ENCODE measurements around the gene CA5A. TPM values are rescaled to one million over a fixed set of nuclear protein-coding genes. Genes with fewer than 3 reads are reported as not detected.

The CA5A gene
- total RNA-seq, 3 donors from 2014 or later (not counting 1 experiment from before 2014, with no cell fraction given) = not detected

DNA sequence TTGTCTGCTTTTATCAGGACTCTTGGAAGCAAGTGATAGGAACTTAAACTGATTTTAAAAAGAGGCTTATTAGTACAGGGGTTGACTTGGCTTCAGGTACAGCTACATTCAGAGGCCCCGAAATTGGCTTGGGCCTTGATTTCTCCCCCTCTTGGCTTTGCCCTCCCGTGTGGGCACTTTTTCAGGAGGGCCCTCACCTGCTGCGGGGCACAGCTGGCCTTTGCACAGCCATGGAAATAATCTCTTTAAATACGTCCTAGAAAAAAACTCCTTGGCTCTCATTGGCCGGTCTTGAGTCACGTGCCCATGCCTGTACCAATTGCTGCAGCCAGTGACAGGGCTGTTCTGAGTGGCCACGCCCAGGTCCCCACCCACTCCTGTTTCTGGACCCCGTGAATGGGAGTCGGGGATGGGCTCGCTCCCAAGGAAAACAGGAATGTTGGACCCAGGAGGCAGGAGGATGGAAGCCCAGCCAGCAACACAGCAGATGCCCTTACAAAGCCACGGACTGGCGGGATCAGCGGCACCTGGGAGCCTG is 15.0 kb downstream of the CA5A start:
- H3K4me1 ChIP-seq (ENCODE audit: control insufficient read depth, insufficient read depth, low read length) = peaks cover 7% of the 10 kb centered on the region
- Mint-ChIP-seq H3K4me1 (peaks cover 0 to 5% of the 10 kb centered on the region in 2 donors), H3K9me3 (no peaks in the 10 kb centered on the region), H3K27me3 (ENCODE audit: low read depth in 2 of 2) (peaks cover 8 to 13% of the 10 kb centered on the region in 2 donors), H3K4me3 (no peak overlapping the region), H3K36me3 (no peaks in the 10 kb centered on the region), H3K27ac (no peak overlapping the region)
- ATAC-seq = no peak
- intact Hi-C loops (cut with micrococcal nuclease) = no loop called here
- peaks cover under 1% of the 10 kb centered on the region for H3K27me3 ChIP-seq (ENCODE audit: control insufficient read depth, insufficient read depth, low read length)
- TF ChIP-seq, protein P1, sequence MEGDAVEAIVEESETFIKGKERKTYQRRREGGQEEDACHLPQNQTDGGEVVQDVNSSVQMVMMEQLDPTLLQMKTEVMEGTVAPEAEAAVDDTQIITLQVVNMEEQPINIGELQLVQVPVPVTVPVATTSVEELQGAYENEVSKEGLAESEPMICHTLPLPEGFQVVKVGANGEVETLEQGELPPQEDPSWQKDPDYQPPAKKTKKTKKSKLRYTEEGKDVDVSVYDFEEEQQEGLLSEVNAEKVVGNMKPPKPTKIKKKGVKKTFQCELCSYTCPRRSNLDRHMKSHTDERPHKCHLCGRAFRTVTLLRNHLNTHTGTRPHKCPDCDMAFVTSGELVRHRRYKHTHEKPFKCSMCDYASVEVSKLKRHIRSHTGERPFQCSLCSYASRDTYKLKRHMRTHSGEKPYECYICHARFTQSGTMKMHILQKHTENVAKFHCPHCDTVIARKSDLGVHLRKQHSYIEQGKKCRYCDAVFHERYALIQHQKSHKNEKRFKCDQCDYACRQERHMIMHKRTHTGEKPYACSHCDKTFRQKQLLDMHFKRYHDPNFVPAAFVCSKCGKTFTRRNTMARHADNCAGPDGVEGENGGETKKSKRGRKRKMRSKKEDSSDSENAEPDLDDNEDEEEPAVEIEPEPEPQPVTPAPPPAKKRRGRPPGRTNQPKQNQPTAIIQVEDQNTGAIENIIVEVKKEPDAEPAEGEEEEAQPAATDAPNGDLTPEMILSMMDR (IDR thresholded peaks at IDR 0.05) = no peak
- no peaks in the 10 kb centered on the region for H3K9me3 ChIP-seq (ENCODE audit: control insufficient read depth, insufficient read depth, low read length)
- H3K27ac ChIP-seq (ENCODE audit: low read length) = no peak overlapping the region
- no peak overlapping the region for H3K4me3 ChIP-seq (ENCODE audit: low read length)
- no peak for DNase-seq
- WGBS (ENCODE audit: insufficient coverage) = 84% methylated on average over 13 of the region's 13 CpGs
- no peaks in the 10 kb centered on the region for H3K36me3 ChIP-seq (ENCODE audit: control insufficient read depth, insufficient read depth, low read length)

DNA sequence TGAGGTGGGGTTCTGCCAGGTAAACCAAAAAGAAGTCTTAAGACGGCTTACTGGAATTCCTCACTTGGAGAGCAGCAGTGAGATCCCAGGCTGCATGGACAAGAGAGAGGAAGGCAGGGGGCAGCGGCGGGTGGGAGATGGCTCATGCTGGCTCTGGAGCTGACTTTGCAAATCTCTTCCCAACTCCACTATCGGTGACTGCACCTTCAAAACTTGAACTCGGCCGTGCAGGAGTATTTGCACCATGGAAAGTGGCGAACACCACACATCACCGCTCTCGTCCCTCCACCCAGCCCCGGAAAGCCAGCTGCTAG is 16.7 kb downstream of the CA5A start:
- H3K27me3 Mint-ChIP-seq (ENCODE audit: low read depth in 2 of 2) = peaks cover 6 to 8% of the 10 kb centered on the region in 2 donors
- H3K9me3 Mint-ChIP-seq = no peaks in the 10 kb centered on the region
- TF ChIP-seq, protein P1 (IDR thresholded peaks at IDR 0.05) = no peak
- peaks cover 2% of the 10 kb centered on the region for H3K4me1 ChIP-seq (ENCODE audit: control insufficient read depth, insufficient read depth, low read length)
- H3K4me3 ChIP-seq (ENCODE audit: low read length) = no peak overlapping the region
- H3K9me3 ChIP-seq (ENCODE audit: control insufficient read depth, insufficient read depth, low read length) = no peaks in the 10 kb centered on the region
- intact Hi-C loops (cut with micrococcal nuclease) = no loop called here
- H3K36me3 Mint-ChIP-seq = no peaks in the 10 kb centered on the region
- no peaks in the 10 kb centered on the region for H3K36me3 ChIP-seq (ENCODE audit: control insufficient read depth, insufficient read depth, low read length)
- H3K27ac ChIP-seq (ENCODE audit: low read length) = no peak overlapping the region
- H3K4me3 Mint-ChIP-seq = no peak overlapping the region
- no peaks in the 10 kb centered on the region for H3K27me3 ChIP-seq (ENCODE audit: control insufficient read depth, insufficient read depth, low read length)
- H3K4me1 Mint-ChIP-seq = peaks cover 0 to 5% of the 10 kb centered on the region in 2 donors
- DNase-seq (no peak), ATAC-seq (no peak)
- H3K27ac Mint-ChIP-seq = no peak overlapping the region
- 88% methylated on average over 10 of the region's 10 CpGs for WGBS (ENCODE audit: insufficient coverage)

DNA sequence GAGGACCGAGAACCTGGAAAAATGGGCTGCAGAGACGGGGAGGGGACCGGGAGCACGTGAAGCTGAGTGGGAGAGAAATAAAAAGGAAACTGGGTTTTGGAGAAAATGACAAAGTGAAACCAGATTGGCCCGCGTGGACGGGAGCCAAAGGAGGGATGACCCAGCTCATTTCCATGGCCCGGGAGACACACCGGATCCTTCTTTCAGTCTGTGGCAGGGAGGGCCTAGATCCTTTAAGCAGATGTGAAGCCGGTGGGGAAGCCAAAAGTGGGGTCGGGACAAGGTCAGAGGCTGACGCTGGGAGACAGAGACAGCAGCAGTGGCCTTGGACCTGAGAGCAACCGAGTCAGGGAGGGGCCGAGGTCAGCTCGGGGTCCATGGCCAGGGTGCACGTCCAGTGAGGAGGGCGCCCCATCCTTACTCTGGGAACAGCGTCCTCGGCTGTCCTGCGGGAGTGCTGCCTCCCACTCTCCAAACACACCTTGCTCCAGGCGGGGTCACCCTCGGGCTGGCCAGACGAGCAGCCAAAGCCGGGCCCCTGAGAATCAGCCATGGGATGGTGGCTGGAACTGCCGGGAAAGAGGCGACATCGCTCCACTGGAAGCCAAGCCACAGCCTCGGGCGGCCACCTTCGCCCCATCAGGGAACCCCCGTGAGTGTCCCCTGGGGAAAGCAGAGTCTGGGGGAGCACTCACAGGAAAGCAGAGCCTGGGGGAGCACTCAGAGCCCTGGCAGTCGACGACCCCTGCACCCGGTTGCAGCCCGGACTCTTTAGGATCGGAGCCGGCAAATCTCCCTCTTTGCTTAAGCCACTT is 17.3 kb downstream of the CA5A start:
- Mint-ChIP-seq H3K36me3 (no peaks in the 10 kb centered on the region), H3K4me1 (peaks cover 0 to 5% of the 10 kb centered on the region in 2 donors), H3K9me3 (no peaks in the 10 kb centered on the region), H3K4me3 (no peak overlapping the region), H3K27me3 (ENCODE audit: low read depth in 2 of 2) (peaks cover 6 to 8% of the 10 kb centered on the region in 2 donors), H3K27ac (no peak overlapping the region)
- no peak for DNase-seq
- intact Hi-C loops (cut with micrococcal nuclease) = no loop called here
- H3K27ac ChIP-seq (ENCODE audit: low read length) = no peak overlapping the region
- no peaks in the 10 kb centered on the region for H3K9me3 ChIP-seq (ENCODE audit: control insufficient read depth, insufficient read depth, low read length)
- H3K4me3 ChIP-seq (ENCODE audit: low read length) = no peak overlapping the region
- H3K4me1 ChIP-seq (ENCODE audit: control insufficient read depth, insufficient read depth, low read length) = peaks cover 2% of the 10 kb centered on the region
- WGBS (ENCODE audit: insufficient coverage) = 76% methylated on average over 37 of the region's 37 CpGs
- ATAC-seq = no peak
- TF ChIP-seq, protein P1 (IDR thresholded peaks at IDR 0.05) = no peak
- no peaks in the 10 kb centered on the region for H3K36me3 ChIP-seq (ENCODE audit: control insufficient read depth, insufficient read depth, low read length)
- H3K27me3 ChIP-seq (ENCODE audit: control insufficient read depth, insufficient read depth, low read length) = no peaks in the 10 kb centered on the region
